ENCODE results near the gene NMU. TPM values are rescaled to one million over a fixed set of nuclear protein-coding genes. Genes with fewer than 3 reads are reported as not detected.
"Not testable (repeated sequence)": the region's sequence is repeated elsewhere in the genome, so short reads cannot be mapped to it uniquely, and the experiment has no call there.

Gene NMU
- polyA plus RNA-seq, 12 donors: 0.60 to 1.9 (median 1.4) TPM; not detected in 2

DNA sequence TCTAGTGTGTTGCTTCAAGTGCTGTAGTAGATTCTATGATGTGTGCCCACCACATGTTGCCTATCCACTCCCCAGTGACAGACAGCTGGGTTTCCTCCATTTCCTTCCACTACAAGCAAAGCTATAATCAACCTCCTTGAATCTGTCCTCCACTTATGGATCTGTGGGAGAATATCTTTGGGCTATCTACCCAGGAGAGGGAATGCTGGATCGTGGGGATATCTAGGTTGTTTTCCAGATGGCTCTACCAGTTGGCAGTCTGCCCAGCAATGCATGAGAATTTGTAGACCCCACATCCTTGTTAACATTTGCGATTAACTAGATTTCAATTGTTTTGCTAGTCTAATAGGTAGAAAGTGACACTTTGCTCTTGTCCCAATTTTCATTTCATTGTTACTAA, 10.3 kb downstream of the NMU start:
- DNase-seq: no peak

DNA sequence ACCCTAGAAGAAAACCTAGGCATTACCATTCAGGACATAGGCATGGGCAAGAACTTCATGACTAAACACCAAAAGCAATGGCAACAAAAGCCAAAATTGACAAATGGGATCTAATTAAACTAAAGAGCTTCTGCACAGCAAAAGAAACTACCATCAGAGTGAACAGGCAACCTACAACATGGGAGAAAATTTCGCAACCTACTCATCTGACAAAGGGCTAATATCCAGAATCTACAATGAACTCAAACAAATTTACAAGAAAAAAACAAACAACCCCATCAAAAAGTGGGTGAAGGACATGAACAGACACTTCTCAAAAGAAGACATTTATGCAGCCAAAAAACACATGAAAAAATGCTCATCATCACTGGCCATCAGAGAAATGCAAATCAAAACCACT, 12.0 kb downstream of the NMU start:
- DNase-seq: not testable (repeated sequence)

DNA sequence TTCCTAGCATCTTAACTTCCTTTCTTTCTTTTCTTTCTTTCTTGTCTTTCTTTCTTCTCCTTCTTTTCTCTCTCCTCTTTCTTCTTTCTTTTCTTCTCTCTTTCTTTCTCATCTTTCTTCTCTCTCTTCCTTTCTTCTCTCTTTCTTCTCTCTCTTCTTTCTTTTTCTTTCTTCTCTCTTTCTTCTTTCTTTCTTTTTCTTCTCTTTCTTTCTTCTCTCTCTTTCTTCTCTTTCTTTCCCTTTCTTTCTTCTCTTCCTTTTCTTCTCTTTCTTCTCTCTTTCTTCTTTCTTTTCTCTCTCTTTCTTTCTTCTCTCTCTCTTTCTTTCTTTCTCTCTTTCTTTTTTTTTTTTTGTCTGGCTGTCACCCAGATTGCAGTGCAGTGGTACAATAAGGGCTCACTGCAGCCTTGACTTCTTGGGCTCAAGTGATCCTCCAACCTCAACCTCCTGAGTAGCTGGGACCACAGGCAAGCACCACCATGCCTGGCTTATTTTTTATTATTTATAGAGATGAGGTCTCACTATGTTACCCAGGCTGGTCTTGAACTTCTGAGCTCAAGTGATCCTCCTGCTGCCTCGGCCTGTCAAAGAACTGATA, 17.5 kb downstream of the NMU start:
- no peak for DNase-seq

DNA sequence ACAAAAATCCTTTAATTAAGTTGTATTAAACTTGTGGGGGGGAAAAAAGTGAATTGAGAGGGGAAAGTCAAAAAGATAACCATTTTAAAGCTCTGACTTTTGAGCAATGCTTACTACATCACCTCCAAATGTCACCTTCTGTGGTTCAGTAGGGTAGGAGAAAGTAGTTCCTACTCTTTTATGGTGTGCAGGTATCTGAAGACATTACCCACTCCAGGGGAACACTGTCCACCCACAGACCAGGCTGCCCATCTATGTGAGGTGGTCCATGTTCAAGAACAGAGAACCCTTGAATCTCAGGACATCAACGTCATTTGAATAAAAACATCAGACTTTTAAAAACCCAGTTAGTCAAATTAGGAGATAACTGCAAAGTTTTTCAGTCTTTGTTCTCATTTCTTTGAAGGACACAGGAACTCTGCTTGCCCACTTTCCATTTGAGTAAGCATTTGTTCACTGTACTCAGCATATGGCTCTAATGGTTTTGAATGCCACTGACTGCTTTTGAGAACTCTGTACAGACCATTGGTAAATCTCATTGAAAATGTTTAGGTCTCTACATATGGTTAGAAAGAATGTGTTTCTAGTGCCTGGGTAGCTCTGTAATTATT, 18.4 kb downstream of the NMU start:
- DNase-seq: no peak

DNA sequence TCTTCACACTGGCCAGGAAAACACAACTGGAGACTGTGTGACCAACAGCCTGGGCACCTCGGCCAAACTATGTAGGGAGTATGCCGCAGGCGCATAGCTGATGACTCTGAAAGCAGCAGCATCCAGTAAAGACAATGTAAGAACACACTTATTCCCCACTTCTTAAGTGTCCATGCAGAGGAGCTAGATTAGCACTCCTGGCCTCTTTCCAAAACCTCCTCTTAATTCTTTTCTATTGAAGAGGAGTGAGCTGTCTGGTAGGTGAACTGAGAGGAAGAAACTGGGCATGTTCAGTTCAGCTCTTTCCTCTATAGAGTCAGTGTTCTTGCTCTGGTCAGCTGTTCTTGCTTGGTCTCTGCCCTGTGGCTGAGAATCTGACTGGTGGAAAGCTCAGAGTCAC, 21.1 kb downstream of the NMU start:
- DNase-seq: no peak

DNA sequence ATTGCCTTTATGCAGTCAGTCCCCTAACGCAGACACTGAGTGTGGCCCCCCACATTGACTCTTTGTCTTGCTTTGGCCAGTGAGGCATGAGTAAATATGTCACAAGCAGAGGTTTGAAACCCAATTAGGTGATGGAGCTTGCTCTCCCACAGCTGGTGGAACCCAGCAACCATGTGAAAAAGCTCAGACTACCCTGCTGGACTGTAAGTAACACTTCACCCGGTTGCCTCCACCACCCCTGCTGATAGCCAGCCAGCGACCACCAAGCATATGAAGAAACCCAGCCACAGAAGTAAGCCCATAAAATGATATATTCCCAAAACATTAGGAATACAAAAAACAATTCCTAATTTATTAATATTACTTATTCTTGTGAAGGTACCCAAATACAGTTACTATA, 22.5 kb downstream of the NMU start:
- no peak for DNase-seq

DNA sequence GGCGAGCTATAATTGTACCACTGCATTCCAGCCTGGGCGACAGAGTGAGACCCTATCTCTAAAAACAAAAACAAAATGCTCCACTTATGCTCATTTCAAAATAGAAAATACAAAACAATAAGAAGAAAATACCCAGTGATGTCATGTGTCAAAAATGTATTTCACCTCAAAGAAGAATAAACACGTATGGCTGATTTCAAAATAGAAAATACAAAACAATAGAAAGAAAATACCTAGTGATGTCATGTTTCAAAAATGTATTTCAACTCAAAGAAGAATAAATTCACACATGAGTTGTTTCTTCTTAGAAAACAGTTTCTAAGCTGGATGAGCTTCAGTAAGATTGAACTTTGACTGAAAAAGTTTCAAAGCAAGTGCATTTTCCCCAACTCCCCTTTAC, 23.8 kb downstream of the NMU start:
- no peak for DNase-seq

DNA sequence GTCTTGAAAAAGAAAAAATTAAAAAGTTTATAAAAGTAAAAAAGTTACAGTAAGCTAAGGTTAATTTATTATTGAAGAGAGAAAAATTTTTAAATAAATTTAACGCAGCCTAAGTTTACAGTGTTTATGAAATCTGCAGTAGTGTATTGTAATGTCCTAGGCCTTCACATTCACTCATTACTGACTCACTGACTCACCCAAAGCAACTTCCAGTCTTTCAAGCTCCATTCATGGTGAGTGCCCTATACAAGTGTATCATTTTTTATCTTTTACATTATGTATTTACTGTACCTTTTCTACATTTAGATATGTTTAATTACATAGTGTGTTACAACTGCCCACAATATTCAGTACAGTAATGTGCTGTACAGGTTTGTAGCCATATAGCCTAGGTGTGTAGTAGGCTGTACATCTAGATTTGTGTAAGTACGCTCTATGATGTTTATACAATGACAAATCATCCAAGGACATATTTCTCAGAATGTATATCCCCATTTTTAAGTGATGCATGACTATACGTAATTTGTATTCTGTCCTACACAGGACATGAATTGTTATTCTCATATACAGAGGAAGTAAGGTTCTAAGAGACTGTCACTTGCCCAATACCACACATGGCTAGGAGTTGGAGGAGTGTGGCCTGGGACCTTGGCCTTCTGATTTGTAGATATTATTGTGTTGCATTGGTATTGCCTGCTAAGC, 24.6 kb downstream of the NMU start:
- no peak for DNase-seq

DNA sequence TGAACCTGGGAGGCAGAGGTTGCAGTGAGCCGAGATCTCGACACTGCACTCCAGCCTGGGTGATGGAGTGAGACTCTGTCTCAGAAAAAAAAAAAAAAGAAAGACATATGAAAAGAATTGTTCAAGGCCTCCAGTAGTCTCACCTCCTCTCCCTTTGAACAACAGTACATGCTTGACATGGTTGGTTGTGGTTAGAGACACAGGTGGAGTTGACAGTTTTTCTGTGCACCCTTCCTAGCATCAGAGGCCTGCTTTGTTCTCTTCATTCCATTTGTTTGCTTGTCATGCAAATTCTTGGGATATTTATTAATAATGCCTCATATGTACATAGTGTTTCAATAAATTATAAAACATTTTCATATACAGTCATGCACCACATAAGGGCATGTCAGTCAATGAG, 25.7 kb downstream of the NMU start:
- no peak for DNase-seq

DNA sequence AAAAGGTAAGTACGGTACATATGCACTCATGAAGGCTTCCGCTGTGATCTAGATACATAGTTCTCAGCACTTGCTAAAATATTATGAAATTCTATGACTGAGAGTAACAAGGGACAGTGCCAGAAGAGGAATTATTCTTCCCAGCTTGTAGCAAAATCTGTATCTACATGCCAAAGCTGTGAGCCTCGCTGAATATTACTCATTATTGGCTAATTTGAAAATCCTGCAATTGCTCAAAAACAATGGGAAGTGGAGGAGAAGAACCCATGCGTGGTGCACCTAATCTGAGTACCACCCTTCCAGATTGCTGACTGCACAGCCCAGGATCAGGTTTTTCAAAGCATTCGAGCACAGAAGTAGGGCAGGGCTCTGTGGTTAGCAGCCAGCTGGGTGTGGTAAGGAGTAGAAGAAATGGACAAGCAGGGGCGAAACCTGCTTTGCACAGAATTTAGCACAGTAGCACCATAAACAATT, 26.7 kb downstream of the NMU start:
- no peak for DNase-seq

DNA sequence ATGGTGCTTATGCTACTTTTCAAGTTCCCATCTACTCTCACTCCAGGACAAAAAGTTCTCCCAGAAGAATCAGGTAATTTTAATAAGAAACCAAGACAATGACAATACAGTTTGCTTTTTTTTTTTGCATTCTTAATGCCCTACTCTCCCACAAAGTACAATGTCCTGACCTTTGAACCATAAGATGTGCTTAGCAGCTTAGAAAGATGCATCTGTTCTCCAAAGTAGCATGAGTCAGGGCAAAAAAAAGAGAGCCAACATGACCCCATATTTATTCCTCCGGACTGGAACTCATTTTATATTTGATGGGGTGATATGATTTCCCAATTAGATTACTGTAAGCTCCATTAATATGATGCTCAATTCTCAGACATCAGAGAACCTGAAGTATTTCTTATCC, 27.5 kb downstream of the NMU start:
- no peak for DNase-seq

DNA sequence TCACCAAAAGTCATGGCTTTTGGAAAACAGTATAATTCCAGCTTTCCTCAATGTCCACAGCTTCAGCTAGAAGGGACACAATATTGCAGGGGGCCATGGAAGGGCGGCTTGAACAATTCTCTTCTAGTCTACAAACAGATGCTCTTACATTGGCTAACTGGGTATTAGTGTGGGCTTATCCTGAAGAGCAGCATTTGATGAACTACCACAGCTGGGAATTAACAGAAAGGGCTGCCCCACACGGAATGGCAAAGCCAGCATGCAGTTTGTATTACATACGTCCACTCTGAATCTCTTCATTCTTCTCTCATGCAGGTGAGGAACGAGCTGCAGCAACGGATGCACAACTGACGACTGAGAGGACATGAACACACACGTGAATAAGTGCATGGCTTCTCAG, 31.1 kb downstream of the NMU start:
- DNase-seq: no peak

DNA sequence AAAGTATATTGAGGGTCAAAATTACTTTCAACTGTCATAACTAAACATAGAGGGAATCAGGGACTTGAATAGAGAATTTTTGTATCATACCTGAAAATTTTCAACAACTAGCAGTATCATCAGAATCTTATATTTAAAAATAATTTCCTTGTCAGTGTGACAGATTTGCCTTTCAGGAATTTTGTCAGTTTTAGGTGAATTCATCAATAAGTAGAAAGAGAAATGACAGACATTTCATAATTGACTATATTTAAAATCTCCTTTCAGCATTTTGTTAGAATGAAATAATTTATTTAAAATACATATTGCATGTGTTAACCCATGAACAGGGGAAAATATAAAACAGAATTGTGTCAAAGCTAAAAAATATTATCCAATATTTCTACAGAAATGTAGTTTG, 35.5 kb downstream of the NMU start:
- DNase-seq: no peak

DNA sequence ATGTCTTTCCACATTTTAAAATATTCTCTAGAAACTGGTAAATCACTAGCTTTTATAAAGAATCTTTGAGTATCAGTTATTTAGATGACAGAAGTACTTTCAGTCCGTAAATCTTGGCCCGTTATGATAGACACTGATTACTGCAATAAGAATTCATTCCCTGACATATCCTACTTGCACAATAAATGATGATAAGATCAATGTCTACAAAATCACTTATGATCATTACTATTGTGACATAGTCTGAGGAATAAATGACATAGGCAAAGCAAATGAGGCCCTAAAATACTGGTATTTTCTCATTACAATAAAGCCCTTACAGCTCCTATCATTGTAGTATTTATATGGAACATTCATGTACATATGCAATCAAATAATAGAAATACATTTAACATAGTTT, 37.5 kb downstream of the NMU start:
- DNase-seq: no peak

DNA sequence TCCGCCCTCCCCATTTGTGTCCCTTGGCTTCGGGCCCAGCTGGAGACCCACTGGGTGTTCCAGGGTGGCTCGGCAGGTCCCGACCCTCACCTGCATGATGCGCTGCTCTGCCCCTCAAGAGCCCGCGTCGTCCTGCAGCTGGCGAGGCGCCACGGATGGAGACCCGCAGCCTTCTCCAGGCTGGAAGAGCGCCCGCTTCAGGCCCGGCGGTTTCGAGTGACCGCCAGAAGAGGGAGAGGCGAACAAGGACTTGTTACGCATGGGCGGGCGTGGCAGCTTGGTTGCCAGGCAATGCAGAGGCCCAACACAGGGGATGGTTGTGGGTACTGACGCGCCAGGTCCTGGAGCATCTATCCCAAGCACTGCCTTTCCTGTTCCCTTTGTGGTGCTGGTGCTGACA, 44.1 kb downstream of the NMU start, which contains the start of gene PDCL2:
Gene PDCL2 (minus strand): TSS at position 232 of the 400 bp plus-strand sequence. CDS start 136 bp downstream, at position 96.
- DNase-seq: no peak

DNA sequence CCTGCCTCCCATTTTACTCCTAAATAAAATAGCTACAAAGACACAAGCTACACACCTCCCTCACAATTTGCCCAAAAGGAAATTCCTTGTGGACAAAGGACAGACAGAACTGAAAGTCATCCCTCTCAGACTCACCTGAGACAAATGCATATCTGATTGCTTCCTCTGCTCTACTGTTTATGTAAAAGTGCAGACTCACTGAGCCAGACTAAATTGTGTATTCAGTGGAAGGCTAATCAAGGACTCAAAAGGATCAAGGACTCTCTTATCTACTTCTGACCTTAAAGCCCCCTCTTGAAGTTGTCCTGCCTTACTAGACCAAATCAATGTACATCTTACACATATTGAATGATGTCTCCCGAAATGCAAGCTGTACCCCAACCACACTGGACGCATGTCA, 47.9 kb downstream of the NMU start:
- DNase-seq: no peak

DNA sequence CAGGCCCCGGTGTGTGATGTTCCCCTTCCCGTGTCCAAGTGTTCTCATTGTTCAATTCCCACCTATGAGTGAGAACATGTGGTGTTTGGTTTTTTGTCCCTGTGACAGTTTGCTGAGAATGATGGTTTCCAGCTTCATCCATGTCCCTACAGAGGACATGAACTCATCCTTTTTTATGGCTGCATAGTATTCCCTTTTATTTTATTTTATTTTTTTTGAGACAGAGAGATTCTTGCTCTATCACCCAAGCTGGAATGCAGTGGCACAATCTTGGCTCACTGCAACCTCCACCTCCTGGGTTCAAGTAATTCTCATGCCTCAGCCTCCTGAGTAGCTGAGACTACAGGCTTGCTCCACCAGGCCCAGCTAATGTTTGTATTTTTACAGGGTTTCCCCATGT, 53.3 kb downstream of the NMU start:
- not testable (repeated sequence) for DNase-seq

DNA sequence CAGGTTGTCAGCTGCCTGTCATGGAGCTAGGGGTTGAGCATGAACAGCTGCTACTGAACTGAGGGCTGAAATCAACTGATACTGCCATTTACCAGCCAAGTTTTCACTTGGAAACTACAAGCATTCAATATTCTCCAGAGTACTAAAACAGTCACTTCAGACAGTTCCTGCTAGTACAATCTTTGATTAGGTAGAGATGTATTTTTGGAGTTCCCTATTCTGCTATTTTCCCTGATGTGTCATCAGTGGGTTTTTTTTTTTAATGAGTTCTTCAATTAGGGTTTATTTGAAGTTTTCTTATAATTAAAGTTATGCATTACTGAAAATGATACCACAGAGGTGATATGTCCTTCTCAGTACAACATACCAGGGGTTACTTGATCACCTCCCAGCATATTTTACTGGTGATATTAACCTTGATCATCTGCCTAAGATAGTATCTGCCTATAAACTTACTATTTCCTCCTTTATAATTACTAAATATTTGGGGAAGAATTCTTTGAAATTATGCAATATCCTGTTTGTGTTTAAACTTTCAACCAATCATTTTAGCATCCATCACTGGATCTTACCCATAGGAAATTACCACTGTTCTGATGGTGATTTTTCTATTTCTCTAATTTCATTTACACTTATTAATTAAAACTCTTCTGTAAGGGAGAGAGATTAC, 57.6 kb downstream of the NMU start:
- DNase-seq: no peak

DNA sequence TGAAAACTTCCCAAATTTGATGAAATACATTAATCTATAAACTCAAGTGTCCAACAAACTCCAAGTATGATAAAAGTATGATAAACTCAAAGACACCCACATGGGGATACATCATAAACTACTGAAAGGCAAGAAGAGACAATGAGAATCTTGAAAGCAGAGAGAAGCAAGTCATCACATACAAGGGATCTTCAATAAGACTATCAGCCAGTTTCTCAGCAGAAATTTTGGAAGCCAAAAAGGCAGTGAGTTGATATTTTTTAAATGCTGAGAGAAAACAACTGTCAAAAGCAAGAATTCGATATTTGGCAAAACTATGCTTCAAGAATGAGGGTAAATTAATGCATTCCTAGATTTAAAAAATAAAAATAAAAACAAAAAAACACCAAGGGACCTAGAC, 60.6 kb downstream of the NMU start:
- no peak for DNase-seq

DNA sequence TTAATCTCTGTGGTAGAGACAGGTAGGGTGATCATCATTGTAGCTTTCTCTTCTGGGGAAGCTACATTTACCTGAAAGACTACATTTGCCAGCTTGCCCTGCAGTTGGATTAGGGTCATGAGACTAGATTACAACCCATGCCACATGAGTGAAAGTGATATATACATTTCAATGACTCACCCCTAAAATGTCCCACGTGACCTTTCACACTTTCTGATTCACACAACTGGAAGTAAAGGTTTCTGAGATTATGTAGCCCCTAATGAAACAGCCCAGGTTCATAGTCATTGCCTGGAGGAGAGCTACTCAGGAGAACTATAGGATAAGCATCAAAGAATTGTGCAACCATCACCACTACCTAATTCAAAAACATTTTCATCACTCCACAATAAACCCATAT, 61.8 kb downstream of the NMU start:
- no peak for DNase-seq

DNA sequence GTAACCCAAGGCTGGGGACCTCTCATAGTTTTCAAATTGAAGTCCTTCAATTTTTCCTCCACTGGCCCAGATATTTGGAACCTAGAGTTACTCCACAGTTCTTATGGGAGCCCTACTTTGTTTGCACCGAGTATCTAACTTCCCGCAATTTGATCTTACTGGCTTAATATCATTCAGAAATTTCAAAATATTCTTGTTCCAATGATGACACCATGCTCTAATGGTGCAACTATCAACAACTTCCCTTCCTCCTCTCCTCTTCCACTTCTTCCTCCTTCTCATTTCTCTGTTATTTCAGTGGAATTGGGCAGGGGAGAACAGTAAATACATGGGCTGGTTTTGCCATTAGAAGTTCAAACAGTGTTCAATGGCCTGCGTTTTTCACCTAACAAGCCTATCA, 64.3 kb downstream of the NMU start:
- DNase-seq: no peak

DNA sequence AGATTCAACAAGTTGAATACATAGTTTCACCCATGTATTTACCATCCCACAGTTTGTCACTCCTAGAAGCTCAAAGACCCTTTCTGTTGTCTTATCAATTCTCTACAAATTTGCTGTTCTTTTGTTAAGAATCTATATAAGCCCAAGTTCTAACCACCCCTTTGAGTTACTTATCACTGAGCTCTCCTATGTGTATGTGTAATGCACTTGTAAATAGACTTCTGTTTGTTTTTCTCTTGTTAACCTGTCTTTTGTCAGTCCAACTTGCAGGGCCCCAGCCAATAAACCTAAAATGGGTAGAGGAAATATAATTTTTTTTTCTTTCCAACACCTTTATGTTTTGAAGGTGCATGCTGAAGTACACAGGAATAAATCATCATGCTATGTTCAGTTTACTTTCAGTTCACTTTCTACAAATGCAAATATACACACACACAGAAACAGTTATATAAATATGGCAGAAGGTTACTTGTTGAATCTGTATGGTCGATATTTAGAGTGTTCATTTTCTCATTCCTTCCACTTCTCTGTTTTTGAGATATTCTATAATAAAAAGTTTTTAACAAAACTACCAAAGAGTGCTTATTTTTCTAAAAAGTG, 67.1 kb downstream of the NMU start:
- no peak for DNase-seq

Data from muscle of arm (tissue), 12 donors.